Measurements from ENCODE around the gene LAMC3.

GRCh38 chr9:130991778-130992681 is 16.9 kb upstream of the LAMC3 start:
- TF ChIP-seq, protein P1, sequence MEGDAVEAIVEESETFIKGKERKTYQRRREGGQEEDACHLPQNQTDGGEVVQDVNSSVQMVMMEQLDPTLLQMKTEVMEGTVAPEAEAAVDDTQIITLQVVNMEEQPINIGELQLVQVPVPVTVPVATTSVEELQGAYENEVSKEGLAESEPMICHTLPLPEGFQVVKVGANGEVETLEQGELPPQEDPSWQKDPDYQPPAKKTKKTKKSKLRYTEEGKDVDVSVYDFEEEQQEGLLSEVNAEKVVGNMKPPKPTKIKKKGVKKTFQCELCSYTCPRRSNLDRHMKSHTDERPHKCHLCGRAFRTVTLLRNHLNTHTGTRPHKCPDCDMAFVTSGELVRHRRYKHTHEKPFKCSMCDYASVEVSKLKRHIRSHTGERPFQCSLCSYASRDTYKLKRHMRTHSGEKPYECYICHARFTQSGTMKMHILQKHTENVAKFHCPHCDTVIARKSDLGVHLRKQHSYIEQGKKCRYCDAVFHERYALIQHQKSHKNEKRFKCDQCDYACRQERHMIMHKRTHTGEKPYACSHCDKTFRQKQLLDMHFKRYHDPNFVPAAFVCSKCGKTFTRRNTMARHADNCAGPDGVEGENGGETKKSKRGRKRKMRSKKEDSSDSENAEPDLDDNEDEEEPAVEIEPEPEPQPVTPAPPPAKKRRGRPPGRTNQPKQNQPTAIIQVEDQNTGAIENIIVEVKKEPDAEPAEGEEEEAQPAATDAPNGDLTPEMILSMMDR (IDR thresholded peaks at IDR 0.05; ENCODE audit: poor library complexity, severe bottlenecking): no peak
- no peak for TF ChIP-seq POLR2AphosphoS5 (IDR thresholded peaks at IDR 0.05)
- TF ChIP-seq RAD21 (conservative IDR thresholded peaks at IDR 0.05): no peak

Data from neural cell (in vitro differentiated cells).